Frontal cortex (tissue), 4 donors: ENCODE data around the gene SYTL3. TPM values are rescaled to one million over a fixed set of nuclear protein-coding genes. Genes with fewer than 3 reads are reported as not detected.
"Not testable (repeated sequence)": the region's sequence is repeated elsewhere in the genome, so short reads cannot be mapped to it uniquely, and the experiment has no call there.

ENCODE experiments used
- DNase-seq, 2 donors: peaks; one replicate each; pipeline ENCODE4 v3.0.0; 2012; ENCODE audit warnings: low spot score in 2 of 2
- FAIRE-seq: peaks from 2 replicates; lab custom pipeline; 2012; peaks lifted over from hg19 to GRCh38; lab: Jason Lieb, UNC
- total RNA-seq: library from RNA; depleted of rRNA; stranded (reverse); fragments of >200 nt; gene quantifications from one replicate; pipeline ENCODE4 v1.2.3, GENCODE V29; 2014
- donor health status: control.
- donor health status: control.
- donor health status: control.

The SYTL3 gene
- total RNA-seq, 1 donor from 2014 or later = 2.0 TPM

- DNase-seq = no peak
- no peak for FAIRE-seq
These were observed 10.5 kb downstream of the SYTL3 start for GRCh38 chr6:158660333-158660754.

- DNase-seq (no peak), FAIRE-seq (no peak)
These were observed 11.4 kb downstream of the SYTL3 start for GRCh38 chr6:158661156-158661685.

GRCh38 chr6:158662607-158662953, 12.7 kb downstream of the SYTL3 start:
- no peak for DNase-seq
- no peak for FAIRE-seq

GRCh38 chr6:158662954-158663624, 13.2 kb downstream of the SYTL3 start:
- DNase-seq (no peak), FAIRE-seq (no peak)

- FAIRE-seq = no peak
- DNase-seq = no peak
These were observed 13.8 kb downstream of the SYTL3 start for GRCh38 chr6:158663625-158664165.

GRCh38 chr6:158665332-158665731, 15.5 kb downstream of the SYTL3 start:
- DNase-seq = no peak
- no peak for FAIRE-seq

- DNase-seq (no peak), FAIRE-seq (no peak)
These were observed 16.9 kb downstream of the SYTL3 start for GRCh38 chr6:158666628-158667359.

GRCh38 chr6:158667360-158667981, 17.6 kb downstream of the SYTL3 start:
- DNase-seq (no peak), FAIRE-seq (no peak)

- no peak for FAIRE-seq
These were observed 18.9 kb downstream of the SYTL3 start for GRCh38 chr6:158668707-158669103.

GRCh38 chr6:158669145-158670035, 19.5 kb downstream of the SYTL3 start:
- no peak for FAIRE-seq
- DNase-seq = no peak

More at GRCh38 chr6:158668707-158669103, 18.9 kb downstream of the SYTL3 start:
- DNase-seq = no peak

- not testable (repeated sequence) for FAIRE-seq, DNase-seq
These were observed 22.3 kb downstream of the SYTL3 start for GRCh38 chr6:158672119-158672518.

- no peak for FAIRE-seq
- no peak for DNase-seq
These were observed 22.9 kb downstream of the SYTL3 start for GRCh38 chr6:158672726-158673125.

- no peak for FAIRE-seq
These were observed 24.7 kb downstream of the SYTL3 start for GRCh38 chr6:158674342-158675131.

GRCh38 chr6:158677094-158677493, 27.2 kb downstream of the SYTL3 start:
- not testable (repeated sequence) for DNase-seq, FAIRE-seq

More at GRCh38 chr6:158674342-158675131, 24.7 kb downstream of the SYTL3 start:
- DNase-seq = no peak

GRCh38 chr6:158677906-158678578, 28.2 kb downstream of the SYTL3 start:
- DNase-seq (no peak), FAIRE-seq (no peak)

GRCh38 chr6:158680015-158680414, 30.2 kb downstream of the SYTL3 start:
- FAIRE-seq (no peak), DNase-seq (no peak)

GRCh38 chr6:158680481-158680880, 30.6 kb downstream of the SYTL3 start:
- DNase-seq (no peak), FAIRE-seq (no peak)

- DNase-seq (no peak), FAIRE-seq (no peak)
These were observed 34.5 kb downstream of the SYTL3 start for GRCh38 chr6:158684311-158684710.
